HG03097 (cell line): Measurements from ENCODE around the gene PRSS50.

Experiments used
- ATAC-seq: cut with Tn5 transposase; IDR thresholded peaks from one replicate; pipeline ENCODE4 v1.9.1; 2021; ENCODE audit not compliant: unreplicated experiment, low FRiP score

Gene PRSS50

DNA sequence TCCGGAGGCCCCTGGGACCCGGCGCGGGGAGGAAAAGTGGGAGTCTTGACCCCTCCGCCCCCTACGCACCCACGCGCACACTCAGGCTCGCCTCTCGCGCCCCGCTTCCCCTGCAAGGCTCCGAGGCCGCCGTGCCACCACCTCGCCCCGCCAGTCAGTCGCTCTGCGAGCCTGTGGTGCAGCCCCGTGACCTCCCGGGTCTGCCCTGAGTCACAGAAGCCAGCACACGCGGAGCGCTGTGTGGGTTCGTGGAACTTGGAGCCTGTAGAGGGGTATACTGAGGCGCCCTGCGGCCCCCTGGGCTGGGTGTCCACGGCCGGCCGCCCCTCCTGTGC is 23.8 kb downstream of the PRSS50 start:
- no peak for ATAC-seq

DNA sequence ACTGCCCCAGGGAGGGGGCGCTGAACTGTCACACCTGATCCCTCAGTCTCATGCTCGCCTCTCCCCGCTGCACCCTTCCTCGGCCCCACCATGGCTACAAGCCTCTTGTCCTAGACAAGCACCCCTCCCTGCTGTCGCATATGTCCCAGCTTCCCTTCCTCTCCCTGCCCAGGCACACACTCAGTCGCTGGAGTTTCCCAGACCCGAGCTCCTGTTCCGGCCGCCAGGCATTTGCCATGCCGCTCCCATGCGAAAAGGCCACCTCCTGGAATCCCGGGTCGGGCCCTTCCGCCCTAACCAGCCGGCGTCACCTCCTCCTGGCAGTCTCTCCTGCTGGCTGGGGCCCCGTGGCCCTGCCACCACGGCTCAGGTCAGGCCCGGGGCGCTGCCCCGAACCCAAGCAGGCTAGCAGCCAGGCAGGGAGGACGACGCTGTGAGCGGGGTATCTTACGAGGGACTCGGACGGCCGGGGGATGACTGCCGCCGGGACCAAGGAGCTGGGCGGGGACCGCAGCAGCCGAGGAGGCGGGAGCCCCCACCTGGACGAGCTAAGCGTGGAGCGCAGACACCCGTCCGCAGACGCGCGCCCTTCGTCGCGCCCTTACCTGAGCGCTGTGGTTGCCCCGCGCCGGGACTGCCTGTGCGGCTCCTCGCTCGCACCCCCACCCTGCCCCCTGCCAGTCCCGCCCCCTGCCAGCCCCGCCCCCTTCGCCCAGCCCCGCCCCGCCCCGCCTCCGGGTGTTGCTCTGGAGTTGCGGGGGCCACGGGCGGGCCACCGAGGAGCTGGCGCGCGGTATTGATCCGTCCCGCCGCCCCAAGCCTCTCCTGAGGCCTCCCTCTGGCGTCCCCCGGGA is 24.4 kb downstream of the PRSS50 start, which contains the start of gene ALS2CL:
Gene ALS2CL (minus strand): TSS at position 642 of the 854 bp plus-strand sequence. CDS start 4,239 bp downstream, outside the sequence.
- no peak for ATAC-seq

DNA sequence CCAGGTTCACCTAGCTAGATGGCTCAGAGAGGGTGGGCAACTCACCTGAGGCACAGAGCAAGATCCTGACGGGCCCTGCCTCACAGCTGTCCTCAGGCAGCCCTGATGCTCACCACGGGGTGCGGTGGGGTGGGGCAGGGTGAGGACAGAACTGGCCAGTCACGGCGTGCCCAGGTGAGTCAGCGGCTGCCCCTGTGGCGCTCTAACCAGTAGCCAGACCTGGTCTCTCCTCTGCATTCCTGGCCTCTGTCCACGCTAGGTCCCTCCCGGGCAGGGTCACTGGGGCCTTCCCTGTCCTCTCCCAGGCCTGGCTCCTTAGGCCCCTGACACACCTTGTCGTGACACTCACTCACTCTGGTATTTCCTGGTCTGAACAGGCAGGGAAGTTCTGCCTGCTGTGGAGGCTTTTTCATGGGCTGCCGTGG is 25.1 kb downstream of the PRSS50 start:
- ATAC-seq: no peak

DNA sequence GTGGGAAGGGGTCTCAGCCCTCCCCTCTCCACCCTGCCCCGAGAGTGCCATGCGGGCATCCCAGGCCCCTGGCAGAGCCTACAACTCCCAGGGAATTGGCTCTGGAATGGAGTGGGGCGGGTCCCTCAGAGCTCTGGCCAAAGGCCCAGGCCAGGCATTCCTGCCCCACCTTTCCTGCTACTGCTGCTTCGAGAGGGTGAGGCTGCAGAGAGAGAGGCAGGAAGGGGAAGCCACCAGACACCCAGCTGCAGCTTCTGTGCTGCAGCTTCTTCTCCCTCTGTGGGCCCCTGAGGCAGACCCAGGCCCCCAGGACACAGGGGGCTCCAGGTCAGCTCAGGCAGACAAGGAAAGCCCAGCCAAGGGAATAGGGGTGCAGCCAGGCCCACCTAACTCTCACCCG is 26.9 kb downstream of the PRSS50 start:
- ATAC-seq: no peak

DNA sequence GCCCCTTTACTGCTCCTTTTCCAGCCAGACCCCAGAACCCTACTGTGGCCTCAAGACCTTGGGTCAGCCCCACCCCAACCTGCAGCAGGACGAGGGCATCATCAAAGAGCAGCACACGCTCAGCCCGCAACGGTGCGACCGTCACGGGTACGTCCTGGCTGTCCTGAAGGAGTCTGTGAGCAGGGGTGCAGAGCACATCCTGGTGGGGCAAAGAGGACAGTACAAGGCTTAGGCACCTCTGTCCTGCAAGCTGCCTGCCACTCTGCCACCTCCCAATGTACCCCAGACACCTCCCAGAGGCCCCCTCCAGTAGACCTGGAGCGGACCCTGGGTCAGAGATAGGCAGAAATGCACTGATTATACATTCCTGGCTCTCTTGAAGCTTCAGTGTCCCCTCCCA is 32.2 kb downstream of the PRSS50 start:
- ATAC-seq: no peak

DNA sequence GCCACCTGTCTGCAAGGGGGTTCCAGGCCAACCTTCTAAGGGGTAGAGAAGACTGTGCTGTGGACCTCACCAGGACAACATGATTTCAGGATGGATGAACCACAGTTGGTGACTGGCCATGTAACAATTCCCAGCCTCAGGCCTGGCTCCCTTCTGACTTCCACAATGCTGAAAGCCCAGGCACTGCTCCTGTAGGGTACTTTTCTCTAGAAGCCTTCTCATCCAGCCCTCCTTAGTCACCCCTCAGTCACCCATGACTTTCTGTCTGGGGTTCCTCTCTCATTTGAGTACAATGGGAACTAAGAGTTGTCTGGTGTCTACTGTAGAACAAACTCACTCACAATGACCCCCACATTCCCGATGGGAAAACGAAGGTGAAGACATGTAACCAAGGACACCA is 32.8 kb downstream of the PRSS50 start:
- ATAC-seq: no peak

DNA sequence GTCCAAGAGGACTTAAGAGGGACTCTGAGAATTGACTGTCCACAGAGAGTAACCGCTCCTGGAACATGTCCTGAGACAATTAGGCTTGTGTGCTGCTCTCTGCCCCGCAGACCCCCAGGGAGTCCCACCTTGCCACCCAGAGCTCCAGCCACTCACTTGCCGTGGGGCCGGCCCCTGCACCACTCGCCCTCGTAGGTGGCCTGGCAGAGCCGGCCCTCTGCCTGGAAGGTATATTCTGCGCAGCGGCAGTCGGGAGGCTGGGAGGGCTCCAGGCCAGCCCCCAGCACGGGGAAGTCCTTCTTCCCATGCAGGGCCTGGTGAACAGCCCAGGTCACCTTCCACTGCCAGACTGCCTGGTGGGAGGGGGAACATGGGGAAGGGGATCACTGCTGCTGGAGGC is 34.7 kb downstream of the PRSS50 start:
- no peak for ATAC-seq

DNA sequence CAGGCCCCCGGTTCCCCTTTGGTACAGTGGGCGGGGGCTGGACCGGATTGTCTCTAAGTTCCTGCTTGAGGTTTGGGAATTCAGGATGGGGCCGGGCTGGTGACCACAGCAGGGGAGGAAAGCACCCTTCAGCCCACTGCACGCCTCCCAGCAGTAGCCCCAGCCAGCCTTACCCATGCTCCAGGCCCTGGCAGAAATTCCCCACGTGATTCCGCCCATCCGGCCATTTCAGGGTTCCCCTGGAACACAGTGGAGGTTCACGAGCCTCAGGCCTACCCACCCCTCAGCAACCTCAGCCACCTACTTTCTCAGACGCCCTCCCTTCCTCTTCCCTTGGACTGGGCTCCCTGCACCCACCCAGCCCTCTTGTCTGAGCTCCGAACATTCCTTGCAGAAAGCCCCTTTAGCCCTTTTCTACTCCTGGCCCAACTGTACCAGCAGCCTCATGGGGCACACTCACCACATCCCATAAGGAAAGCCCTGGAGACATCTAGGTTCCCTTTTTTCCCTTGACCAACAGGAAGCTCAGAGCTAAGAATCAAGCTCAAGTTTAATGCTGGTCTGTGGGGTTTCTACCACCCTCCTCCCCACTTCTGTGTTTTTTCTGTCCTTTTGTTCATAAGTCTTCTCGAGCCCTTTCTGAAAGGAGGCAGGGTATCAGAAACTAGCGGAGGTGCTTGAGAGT is 35.7 kb downstream of the PRSS50 start:
- no peak for ATAC-seq

DNA sequence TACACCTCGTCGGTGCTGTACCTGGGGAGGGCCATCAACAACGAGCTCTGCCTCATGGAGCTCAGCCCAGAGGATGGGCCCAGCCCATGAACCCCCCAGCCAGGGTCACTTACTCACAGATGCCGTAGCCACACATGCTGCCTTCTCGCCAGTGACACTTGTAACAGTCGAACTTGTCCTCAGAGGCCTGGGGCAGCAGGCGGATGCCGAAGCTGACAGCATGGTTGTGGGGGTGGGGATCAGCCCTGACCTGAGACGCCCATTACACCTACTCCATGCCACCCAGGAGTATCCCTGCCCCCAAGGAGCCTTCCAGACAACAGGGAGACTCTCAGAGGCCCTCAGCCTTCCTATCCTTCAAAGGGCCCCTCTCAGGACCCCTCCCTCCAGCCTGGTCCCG is 36.3 kb downstream of the PRSS50 start:
- ATAC-seq: no peak

DNA sequence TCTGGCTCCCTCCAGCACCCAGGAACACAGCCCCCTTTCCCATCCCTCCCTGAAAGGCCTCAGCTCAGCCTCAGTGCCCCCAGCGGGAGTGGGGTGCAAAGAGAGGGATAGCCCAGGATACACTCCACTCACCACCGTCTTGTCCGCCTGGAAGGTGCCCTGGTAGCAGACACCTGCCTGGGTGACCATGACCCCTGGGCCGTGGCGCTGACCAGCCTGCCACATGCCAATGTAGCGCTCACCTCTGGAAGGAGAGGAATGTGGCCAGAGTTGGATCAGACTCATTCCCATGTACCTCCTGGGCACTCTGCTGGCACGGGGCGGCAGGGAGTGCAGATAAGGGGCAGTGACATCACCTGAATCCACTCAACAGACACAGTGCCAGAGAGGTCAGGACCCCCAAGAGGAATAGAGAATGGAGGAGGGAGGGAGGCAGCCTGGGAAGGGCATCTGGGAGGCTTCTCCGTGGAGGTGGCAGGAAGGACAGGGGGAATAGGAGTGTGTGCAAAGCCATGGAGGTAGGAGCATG is 37.3 kb downstream of the PRSS50 start:
- no peak for ATAC-seq

DNA sequence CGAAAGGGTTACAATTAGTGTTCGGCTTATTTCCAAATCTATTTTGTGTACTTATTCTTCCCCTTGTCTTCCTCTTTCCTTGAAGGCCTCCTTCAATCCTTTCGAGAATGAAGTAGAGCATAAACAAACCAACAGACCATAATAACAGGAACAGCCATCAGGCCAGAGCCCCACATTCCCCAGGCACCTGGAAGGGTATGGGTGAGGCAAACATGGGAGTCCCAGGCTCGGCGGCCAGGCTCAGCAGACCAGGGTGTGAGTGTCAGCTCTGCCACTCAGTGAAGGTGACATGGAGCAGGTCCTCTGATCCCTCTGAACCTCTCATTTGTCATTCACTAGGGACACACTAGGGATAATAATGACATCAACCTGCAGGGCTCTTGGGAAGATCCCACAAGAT is 38.0 kb downstream of the PRSS50 start:
- ATAC-seq: no peak

DNA sequence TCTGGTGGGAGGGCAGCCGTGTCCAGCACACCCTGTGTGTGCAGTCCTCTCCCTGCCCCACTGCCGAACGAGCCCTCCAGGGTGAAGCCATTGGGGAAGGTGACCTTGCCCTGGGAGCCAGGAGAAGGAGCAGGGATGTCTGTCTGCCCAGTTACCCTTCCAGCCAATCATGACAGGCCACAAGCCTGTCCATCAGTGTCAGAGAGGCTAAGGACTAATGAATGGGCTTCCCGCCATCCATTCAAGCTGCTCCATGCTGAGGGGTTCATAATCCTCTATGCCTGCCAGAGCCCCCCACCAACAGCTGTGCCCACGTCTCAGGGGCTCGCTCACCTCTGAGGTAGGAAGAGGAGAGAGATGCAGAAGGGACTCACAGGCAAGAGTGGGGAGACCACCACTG is 39.4 kb downstream of the PRSS50 start:
- no peak for ATAC-seq

DNA sequence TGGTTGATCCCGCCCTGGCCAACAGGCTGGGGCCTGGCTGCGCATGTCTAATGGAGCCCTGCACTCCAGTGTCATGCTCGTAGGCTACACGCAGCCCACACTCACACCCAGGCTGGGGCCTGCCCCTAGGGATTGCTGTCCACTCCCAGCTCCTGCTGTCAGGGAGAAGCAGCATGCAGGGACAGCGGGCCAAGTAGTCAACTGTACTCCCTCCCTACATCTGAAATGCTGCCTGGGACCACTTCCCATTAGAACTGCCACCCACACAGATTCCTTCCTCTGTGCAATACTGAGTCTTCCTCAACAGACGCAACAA is 40.3 kb downstream of the PRSS50 start:
- ATAC-seq: no peak

DNA sequence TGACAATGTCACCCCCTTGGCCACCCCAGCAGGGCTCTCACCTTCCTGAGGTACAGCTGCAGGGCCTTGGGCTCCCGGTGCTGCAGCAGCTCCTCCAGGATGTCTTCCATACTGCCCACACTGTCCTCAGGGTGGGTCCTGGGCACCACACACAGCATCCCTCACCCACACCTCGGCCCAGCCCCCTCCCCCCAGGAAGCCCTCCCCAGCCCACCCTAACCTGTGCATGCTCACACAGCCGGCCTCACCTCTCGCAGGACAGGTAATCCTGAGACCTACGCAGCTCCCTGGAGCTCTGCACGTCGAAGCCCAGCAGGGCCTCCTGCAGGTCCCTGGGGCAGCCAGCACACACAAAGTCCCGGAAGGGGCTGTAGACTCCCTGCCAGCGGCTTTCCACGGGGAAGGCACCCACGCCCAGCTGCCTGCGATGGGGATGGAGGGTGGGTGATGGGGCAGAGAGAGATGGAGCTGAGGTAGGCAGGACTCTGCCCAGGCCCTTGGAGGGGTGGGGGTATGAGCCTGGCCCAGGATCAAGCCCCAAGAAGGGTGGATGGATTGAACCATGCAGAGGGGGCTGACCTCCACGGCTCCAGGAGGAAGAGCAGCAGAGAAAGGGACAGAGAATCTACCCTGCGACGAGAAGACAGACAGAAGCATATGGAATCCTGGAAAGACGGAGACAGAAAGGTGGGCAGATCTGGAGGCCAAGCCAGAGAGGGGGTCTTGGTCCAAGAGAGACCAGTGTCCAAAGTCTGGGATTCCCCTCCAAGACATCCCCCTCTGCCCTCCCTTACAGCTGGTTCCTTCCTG is 40.9 kb downstream of the PRSS50 start:
- ATAC-seq: no peak

DNA sequence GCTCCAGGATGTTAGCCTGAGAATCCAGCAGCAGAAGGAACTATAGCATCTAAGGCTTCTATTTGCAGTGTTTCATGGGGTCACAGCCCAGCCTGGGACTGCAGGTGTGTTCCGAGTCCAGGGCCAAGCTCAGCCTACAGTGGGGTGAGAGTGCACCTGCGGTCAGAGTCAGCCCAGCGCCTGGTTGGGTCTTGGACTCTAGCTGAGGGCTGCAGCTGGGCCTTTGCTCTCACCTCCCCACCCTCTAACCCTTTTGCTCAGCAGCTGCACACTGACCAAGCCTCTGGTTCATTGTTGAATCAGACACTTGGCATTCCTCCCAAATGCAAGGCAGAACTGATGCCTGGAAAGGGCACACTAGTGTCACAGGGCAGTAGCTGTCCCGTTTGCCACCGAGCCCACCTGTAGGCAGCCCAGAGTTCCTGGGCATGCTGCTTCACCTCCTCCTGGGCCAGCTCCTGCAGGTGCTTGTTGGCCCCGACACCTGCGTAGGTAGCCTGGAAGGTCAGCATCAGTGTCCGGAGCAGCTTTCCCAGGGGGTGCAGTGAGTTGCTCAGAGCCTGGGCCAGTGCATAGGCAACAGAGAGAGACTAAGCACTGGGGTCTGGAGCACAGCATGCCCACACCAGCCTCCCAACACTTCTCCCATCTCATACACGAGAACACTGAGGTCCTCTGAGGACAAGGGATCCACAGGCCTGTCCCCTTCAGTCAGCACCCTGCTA is 41.7 kb downstream of the PRSS50 start:
- no peak for ATAC-seq

DNA sequence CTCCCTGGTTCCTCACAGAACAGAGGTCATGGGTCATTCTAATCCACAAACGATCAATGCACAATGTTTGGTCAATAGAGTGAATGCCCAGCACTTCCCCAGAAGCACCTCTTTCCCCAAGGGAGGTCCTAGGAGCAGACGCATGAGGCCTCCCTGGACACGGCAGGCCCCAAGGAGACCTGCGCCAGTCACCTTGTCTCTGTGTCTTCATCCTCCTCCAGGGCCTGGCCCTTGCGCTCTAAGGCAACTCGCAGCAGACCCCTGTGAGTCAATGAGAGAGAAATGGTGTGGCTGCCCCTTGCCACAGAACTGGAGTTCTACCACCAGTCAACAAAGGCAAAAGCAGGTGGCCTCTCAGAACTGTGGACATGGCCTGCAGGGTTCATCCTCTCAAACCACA is 42.2 kb downstream of the PRSS50 start:
- no peak for ATAC-seq

DNA sequence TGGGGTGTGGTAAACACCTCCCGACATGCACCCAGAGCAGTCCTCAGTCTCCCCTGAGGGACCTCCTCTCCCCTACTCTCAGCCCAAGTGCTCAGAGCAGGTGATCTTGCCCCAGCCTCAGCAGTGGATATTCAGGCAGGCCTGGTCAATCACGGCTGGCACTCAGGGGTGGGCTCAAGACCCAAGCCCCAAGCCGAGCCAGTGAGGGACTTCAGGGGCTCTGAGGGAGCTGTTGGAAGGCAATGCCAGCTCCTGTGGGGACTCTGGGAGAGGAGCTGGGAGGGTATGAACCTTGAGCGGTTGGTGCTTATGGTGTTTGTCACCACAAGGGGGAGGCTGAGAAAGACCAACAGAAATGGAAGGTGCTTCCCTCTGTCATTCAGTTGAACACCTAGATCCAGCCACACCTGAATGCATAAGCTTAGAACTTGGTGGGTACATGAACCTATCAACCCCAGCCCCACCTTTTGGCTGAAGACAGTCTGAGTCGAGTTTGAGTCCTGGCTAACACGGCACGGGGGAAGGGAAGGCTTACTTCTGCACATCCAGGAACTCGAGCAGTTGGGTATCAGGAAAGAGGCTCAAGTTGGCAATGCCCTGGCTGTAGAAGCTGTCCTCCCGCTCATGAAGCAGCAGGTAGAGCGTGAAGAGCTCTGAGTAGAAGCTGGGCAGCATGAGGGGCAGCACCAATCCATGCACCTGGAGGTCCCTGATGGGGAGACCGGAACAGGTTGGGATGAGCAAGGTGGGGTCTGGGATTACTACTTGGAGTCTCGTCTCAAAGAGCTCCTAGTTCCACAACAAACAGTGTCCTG is 43.4 kb downstream of the PRSS50 start:
- no peak for ATAC-seq

DNA sequence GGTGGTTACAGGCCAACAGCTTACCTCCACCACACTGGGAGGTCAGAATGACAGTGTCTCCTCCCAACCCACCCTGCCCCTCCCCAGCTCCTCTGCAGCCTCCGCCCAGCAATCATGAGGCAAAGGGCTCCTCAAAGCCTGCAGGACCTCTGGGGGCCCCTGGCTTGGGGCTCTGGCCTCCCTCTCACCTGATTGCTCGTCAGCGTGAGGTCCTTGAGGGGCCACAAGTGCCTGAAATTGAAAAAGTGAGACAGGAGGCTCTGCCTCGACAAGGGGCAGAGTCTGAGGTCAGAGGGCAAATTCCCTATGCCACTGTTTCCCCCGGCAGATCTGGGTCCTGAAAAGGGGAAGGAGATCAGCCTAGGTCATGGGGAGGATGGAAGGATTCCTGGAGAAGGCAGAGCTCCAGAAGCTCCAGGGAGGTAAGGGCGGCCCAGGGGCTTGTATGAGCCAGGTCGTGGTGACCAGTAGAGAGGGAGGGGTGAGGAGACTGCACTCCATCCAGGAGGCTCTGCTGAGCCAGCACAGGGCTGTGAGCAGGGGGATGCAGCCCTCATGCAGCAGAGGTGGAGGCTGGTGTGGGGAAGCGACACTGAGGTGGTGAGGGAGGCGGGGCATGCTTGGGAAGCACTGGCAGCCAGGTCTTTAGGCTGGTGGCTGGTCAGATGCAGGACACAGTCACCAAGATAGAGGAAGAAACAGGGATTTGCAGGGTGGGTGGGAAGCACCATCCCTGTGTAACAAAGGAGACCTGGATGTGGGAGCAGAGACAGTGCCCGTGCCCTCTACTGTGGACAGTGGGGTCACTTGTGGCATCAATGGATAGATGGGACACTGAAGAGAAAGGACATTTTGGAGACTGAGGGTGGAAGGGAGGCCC is 44.3 kb downstream of the PRSS50 start:
- no peak for ATAC-seq

DNA sequence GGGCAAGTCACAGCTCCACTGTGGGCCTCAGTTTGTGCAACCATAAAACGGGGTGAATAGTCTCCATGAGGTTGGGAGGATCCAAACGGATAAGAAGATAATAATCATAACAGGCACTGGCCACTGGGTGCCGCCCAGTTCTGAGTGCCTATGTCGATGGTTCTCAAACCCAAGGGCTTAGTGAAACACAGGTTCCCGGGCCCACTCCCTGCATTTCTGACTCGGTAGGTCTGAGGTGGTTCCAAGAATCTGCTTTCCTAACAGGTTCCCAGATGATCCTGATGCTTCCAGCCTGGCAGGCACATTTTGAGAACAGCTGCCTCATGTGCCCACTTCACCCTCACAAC is 45.3 kb downstream of the PRSS50 start:
- ATAC-seq: no peak
